ENCODE data around the gene PTPRD. TPM values are rescaled to one million over a fixed set of nuclear protein-coding genes. Genes with fewer than 3 reads are reported as not detected.

PTPRD gene
- total RNA-seq, 1 donor from 2014 or later, result 1.8 TPM

DNA sequence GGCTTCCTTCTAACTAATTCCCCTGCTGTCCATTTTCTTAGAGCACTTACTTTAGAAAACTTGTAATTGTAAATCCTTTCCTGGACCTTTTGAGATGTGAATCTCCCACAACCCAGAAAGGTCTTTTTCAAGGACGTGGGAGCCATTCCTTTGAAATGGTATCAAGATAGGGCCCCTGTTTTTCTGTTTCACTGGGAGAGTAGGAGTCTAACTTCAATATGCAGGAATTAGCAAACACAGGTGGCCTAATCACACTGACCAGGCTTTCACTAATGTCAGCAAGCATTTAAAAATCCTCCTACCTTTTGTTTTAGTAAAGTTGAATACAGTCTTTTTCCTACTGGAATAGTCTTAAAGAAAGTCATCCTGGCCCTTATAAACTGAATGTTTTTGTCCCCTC, 558.3 kb downstream of the PTPRD start:
- no peak for DNase-seq (ENCODE audit: low read depth in 2 of 2)

DNA sequence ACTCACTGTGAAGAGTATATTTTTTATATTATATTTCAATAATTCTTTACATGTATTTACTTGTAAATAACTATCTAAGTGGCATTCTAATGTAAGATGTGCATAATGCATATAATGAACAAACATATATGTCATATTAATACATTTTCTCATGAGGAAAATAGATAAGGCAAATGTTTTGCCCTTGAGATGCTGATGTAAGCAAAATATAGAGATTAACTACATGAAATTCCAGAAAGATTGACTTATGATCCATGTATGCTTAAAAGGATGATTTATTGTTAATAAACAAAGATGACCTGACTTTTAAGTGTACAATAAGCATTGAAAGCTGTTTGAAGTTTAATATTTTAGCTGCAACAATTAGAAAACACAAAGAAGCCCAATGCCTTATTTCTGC, 559.9 kb downstream of the PTPRD start:
- DNase-seq (ENCODE audit: low read depth in 2 of 2), result no peak

DNA sequence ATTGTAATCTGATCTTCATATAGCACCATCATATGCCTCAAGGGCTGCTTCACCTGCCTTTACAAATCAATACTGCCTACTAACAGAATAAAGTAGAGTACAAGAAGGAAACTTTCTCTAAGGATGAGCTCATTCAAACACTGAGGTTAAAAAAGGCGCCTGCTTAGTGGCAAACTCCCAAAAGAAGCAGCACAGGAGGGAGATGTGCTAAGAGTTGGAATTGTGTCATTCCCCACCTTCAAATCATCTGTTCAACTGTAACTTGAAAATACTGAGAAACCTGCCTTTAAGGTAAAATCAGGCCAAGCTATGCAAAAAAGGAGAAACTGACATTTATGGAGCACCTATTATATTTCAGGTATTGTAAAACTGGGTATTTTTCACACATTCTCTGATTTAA, 560.6 kb downstream of the PTPRD start:
- no peak for DNase-seq (ENCODE audit: low read depth in 2 of 2)

GRCh38 chr9:10050016-10050415, 562.8 kb downstream of the PTPRD start:
- no peak for DNase-seq (ENCODE audit: low read depth in 2 of 2)

- no peak for DNase-seq (ENCODE audit: low read depth in 2 of 2)
Observed at GRCh38 chr9:10048994-10049393, 563.8 kb downstream of the PTPRD start.

- DNase-seq (ENCODE audit: low read depth in 2 of 2), result peak in 1 of 2 donors; percentile 22
Observed at GRCh38 chr9:10045598-10045997, 567.2 kb downstream of the PTPRD start.

DNA sequence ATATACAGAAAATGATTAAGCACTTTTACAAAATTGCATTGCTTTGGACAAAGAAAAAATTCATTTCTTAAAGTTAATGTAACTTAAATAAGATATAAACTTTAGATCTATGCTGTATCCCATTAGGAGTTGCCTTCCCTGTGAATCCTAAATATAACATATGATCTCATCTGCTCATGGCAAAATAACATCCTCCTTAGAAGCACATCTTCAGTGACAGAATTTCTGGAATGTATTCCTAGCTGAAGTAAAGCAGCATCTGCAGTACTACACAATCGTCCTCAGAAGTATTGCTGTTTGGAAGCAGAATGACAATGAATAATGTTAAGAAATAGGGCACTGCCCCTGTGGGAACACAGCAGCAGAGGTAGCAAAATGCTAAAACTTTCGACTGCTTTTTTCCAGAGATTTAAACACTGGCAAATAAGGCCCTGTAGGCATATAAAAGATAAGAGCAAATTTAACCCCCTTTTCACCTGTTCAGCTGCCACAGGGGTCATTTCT, 571.0 kb downstream of the PTPRD start:
- DNase-seq (ENCODE audit: low read depth in 2 of 2), result no peak

- DNase-seq (ENCODE audit: low read depth in 2 of 2), result no peak
Observed at GRCh38 chr9:10036095-10036494, 576.7 kb downstream of the PTPRD start.

DNA sequence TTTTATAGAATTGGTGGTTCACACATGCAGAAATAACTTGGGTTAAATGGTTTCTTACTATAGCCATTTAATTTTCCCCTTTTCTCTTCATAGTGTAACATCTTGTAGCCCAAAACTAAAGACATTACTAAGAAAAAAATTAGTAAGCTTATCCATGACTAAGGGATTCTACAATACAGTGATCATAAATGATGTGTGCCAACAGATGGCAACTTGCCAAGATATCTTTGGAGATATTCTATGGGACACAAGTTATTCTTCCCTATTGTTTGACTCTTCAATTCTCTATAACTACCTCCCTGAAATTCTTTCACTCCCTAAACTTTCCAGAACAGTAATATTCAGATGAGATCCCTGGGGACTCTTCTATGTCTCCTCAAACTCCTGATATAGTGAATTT, 580.6 kb downstream of the PTPRD start:
- DNase-seq (ENCODE audit: low read depth in 2 of 2), result no peak

DNA sequence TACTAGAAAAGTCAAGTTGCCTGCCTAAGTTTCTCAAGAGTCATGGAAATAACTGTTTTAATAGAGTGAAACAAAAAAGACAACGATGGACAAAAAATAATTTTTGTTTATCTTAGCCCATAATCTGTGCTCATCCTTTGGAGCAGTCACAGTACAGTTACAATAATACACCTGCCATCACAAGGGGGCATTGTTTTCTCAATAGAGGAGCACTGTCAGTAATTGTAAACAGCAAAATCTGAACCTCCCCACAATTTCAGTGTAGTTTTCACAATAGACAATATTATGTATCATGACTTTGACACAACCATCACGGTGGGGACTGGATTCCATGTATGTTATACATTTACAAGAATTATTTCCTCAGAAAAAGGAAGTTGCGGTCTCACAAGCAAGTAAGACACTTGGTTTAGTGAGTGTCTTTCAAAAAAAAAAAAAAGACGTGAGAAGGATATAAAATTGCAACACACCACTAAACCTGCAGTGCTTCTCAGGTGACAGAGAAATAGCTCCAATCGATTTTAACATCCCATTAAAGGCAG, 586.3 kb downstream of the PTPRD start:
- no peak for DNase-seq (ENCODE audit: low read depth in 2 of 2)

DNA sequence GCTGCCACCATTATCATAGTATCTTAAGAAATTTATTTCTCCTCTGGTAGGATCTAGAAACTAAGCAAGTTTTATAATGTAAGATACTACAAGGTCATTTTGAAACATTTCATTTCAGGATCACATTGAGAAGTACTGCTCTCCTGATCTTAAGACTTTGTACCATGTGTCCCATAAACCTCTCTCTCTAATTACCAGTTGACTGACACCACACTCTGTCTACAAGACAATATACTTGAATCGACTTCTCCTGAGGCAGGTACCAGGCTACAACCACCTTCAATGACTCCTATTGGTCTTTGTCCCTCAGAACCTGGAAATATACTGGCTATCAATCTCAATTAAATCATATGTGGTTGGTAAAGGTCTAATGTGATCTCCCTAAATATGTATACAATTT, 597.0 kb downstream of the PTPRD start:
- no peak for DNase-seq (ENCODE audit: low read depth in 2 of 2)

DNA sequence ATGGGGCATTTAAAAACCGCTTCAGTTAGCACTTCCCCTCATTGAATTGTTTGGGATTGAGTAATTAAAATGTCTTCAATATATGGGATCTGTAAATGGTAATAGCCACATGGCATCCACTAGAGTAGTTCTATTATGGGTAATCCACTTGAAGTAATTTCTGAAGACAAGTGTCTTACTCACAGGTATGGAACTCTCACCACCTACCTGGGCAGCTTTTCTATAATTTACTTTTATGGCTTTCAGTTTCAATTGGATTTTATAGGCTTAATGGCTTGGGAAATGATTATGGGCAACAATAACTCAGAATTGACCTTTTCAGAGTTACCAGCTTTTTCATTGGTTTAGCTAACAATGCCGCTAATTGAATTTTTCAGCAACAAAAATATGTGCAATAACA, 597.9 kb downstream of the PTPRD start:
- DNase-seq (ENCODE audit: low read depth in 2 of 2), result no peak

GRCh38 chr9:10009401-10009800, 603.4 kb downstream of the PTPRD start:
- no peak for DNase-seq (ENCODE audit: low read depth in 2 of 2)

DNA sequence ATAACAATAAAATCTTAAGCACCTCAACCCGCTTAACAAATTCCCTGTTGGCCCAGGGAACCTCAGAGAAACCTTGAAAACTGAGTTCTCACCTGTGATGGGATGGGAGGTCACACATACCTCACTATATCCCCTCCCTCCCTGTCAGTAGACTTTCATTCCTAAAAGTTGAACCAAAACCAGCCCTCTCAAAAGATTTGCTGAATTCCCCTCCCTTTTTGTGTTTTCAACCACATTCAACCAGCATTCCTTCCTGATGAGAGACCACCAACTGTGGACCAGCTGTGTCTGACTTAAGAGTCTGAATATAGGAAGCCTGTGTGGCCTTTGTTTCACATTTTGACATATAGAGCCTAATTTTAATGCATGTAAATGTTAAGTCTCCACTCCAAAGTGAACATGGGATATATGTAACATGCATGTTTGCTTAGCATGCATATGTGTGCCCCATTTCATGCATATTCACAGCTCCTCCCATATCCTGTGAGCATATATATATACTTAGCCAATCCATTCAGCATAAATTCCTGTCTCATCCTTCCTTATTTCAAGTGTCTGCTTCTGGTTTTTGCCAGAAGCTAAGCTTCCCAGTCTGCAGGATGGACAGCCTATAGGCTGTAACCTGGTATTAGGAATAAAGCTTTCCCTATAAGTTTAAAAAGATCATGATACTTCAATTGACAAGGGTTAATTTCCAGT, 604.6 kb downstream of the PTPRD start:
- no peak for DNase-seq (ENCODE audit: low read depth in 2 of 2)

DNA sequence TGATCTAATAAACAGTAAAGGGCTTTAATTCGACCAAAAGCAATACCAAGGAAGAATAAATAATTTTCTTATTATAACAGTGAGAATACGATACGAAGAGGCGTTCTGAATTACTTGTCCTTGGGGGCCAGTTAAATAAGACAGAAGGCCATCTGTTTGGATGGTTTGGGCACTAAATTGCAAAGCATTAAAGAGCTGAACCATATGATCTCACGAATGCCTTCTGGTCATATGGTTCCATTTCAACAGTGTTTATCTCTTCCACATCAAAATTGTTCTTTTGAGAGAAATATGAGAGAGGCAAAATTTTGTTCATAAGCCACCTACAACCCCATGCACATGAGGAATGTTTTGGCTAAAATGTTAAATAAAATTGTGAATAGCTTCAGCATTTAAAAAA, 605.4 kb downstream of the PTPRD start:
- DNase-seq (ENCODE audit: low read depth in 2 of 2), result no peak

DNA sequence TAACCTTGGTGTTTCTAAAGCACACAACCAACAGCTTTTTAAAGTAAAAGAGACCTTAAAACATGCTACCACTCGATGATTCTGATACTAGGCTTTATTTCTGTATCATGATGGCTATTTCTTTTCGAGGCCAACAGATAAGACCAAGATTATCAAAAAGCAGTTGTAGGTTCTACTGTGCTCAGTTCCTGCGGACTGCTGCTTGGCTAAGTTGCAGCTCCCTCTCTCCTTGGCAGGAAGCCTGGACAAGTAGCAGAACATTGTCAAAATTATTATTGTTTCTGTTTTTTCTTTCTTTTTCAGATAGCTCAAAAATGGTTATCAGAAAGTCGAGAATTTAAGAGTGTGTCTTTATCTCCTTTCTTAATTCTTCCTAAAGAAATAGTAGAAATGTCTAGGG, 607.6 kb downstream of the PTPRD start:
- no peak for DNase-seq (ENCODE audit: low read depth in 2 of 2)

DNA sequence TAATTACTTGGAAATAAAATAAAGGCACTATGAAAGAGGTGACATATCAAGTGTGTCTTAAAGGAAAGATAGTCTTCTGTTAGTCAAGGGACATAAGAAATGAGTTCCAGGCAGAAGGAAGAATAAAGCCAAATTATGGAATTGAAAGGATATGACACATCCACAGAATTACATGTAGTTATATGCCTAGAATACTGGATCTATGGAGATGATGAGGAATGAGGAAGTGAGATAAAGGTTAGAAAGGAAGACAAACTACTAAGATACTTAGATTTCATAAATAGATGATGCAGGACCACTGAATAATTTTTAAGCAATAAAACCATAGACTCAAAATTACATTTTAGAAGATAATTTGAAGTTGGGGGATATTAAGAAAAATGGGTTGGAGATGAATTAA, 609.8 kb downstream of the PTPRD start:
- no peak for DNase-seq (ENCODE audit: low read depth in 2 of 2)

- no peak for DNase-seq (ENCODE audit: low read depth in 2 of 2)
Observed at GRCh38 chr9:10000669-10001068, 612.1 kb downstream of the PTPRD start.

GRCh38 chr9:9998491-9999287, 614.1 kb downstream of the PTPRD start:
- DNase-seq (ENCODE audit: low read depth in 2 of 2), result no peak

DNA sequence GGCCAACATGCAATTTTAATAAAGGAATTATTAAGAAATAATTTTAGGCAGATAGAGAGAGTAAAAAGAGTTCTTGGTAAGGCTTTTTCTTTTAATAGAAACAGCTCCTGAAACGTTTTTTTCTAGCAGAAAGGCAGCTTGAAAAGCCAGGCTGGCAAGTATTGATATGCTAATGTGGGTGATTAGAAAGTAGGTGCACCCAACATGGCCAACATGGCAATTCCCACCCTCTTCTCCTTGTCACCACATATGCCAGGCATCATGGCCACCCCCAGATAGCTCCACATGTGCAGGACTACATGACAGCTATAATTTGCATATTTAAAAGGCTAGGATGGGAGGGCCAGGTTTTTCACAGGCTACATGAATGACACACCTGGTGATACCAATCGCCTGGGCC, 615.2 kb downstream of the PTPRD start:
- no peak for DNase-seq (ENCODE audit: low read depth in 2 of 2)

DNA sequence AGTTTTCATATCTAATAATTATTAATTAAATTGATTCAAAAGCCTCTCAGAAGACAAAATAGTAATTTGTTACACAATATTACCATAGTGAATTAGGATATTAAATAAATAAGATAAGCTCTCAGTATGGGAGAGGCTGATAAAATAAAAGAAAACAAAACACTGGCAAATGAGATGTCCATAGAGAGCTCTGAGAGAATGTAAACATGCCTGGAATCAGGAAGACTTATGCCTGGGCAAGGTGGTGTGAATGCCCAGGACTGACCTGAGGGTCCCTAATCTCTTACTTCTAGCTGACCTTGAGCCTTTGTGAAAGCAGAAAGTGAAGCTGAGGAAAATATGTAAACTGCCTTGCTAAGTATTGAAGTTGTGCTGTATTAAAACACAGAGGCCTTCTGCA, 616.5 kb downstream of the PTPRD start:
- DNase-seq (ENCODE audit: low read depth in 2 of 2), result no peak

DNA sequence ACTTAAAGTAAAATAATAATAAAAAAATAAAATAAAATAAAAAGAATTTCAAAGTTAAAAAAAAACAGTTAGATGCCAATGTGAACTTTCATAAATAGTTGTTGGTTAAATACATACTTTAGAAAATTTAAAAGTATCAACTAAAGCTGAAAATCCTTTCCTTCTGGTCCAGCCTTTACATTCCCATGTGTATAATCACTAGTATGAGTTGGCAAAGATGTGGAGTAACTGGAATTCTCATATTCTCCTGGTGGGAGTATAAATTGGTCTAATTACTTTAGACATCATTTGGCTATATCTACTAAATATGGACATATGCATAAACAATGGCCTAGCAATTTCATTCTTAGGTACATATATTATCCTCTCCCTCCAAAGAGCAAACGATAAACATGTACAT, 619.9 kb downstream of the PTPRD start:
- DNase-seq (ENCODE audit: low read depth in 2 of 2), result no peak

- DNase-seq (ENCODE audit: low read depth in 2 of 2), result no peak
Observed at GRCh38 chr9:9973062-9973461, 639.7 kb downstream of the PTPRD start.

Data from dermis microvascular lymphatic vessel endothelial cell (primary cell).